Measurements from ENCODE around the gene LRG1. TPM values are rescaled to one million over a fixed set of nuclear protein-coding genes. Genes with fewer than 3 reads are reported as not detected.

Gene LRG1
- total and polyA plus RNA-seq, 9 of the 15 experiments (the other 6 are each of a cell fraction or from before 2014, with no cell fraction given): 1.5 to 11.9 (median 8.7) TPM

DNA sequence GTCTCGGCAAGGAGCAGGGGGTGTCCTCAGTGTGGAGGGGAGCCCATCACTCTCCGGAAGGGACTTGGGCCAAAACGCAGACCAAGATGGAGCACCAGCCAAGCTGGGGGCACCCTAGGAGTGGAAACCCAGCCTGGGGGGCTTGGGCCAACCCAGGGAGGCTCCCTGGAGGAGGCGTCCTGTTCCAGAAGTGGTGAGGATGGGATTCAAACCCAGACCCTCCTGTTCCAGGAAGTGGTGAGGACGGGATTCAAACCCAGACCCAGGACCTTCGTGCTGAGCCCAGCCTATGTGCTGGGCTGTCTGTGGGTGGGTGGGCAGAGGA is 20.7 kb downstream of the LRG1 start (continued):
- TF ChIP-seq, protein P1, sequence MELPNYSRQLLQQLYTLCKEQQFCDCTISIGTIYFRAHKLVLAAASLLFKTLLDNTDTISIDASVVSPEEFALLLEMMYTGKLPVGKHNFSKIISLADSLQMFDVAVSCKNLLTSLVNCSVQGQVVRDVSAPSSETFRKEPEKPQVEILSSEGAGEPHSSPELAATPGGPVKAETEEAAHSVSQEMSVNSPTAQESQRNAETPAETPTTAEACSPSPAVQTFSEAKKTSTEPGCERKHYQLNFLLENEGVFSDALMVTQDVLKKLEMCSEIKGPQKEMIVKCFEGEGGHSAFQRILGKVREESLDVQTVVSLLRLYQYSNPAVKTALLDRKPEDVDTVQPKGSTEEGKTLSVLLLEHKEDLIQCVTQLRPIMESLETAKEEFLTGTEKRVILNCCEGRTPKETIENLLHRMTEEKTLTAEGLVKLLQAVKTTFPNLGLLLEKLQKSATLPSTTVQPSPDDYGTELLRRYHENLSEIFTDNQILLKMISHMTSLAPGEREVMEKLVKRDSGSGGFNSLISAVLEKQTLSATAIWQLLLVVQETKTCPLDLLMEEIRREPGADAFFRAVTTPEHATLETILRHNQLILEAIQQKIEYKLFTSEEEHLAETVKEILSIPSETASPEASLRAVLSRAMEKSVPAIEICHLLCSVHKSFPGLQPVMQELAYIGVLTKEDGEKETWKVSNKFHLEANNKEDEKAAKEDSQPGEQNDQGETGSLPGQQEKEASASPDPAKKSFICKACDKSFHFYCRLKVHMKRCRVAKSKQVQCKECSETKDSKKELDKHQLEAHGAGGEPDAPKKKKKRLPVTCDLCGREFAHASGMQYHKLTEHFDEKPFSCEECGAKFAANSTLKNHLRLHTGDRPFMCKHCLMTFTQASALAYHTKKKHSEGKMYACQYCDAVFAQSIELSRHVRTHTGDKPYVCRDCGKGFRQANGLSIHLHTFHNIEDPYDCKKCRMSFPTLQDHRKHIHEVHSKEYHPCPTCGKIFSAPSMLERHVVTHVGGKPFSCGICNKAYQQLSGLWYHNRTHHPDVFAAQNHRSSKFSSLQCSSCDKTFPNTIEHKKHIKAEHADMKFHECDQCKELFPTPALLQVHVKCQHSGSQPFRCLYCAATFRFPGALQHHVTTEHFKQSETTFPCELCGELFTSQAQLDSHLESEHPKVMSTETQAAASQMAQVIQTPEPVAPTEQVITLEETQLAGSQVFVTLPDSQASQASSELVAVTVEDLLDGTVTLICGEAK (IDR thresholded peaks at IDR 0.05): no peak
- TF ChIP-seq, protein P1 (CRISPR knock-in tag; IDR thresholded peaks at IDR 0.05): no peak
- TF ChIP-seq BCOR (IDR thresholded peaks at IDR 0.05): peak; percentile 39; the same call in 1 of the 2 replicates
